ENCODE results near the gene HS2ST1. TPM values are rescaled to one million over a fixed set of nuclear protein-coding genes. Genes with fewer than 3 reads are reported as not detected.

HS2ST1 gene
- polyA plus RNA-seq, 2 of the 4 experiments (the other 2 are of a cell fraction): 15.7 to 26.7 TPM

GRCh38 chr1:86997538-86997937 is 83.1 kb downstream of the HS2ST1 start (continued):
- TF ChIP-seq POLR2A (IDR thresholded peaks at IDR 0.05; ENCODE audit: low read length): no peak
- TF ChIP-seq POLR2AphosphoS2 (conservative IDR thresholded peaks at IDR 0.05; ENCODE audit: low read length): no peak

- Histone ChIP-seq H3K9me3 (no peaks in the 10 kb centered on the region), H3K4me3 (no peak overlapping the region), H3K4me1 (peaks cover 10% of the 10 kb centered on the region; the same call in 2 of the 3 replicates), H3K27ac (no peak overlapping the region), H3K4me2 (no peak overlapping the region)
- POLR2A ChIA-PET: no interaction called here
- FAIRE-seq (no peak), DNase-seq (ENCODE audit: low read depth in 1 of 2, low spot score in 1 of 2) (no peak), ATAC-seq (no peak)
- 91% methylated on average over 3 of the region's 3 CpGs for WGBS (ENCODE audit: missing lambda C conversion rate)
- no peak for TF ChIP-seq ZC3H11A (IDR thresholded peaks at IDR 0.05)
- no peak for TF ChIP-seq HOXB5 (CRISPR knock-in tag; IDR thresholded peaks at IDR 0.05)
- CTCF ChIA-PET: no interaction called here
Observed at GRCh38 chr1:86998280-86998679, 83.8 kb downstream of the HS2ST1 start.

DNA sequence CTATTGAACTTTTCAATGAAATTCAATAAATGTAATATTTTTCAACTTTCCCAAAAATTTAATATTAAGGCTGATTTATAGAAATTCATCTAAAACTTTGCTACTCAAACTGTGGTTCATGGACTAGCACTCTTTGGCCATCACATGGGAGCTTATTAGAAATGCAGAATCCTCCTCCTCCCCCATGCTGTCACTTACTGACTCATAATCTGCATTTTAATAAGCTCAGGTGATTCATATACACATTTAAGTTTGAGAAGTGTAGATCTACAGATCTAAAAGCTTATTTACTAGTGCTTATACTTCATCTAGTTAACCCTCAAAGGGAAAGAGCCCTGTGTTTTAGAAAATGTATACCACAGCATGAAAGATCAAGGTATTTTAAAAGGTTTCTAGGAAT is 84.3 kb downstream of the HS2ST1 start:
- Histone ChIP-seq H3K9me3 (no peaks in the 10 kb centered on the region), H3K4me1 (peaks cover 6% of the 10 kb centered on the region; the same call in 2 of the 3 replicates), H3K4me2 (no peak overlapping the region), H3K4me3 (no peak overlapping the region), H3K27ac (no peak overlapping the region)
- no peak for FAIRE-seq
- POLR2A ChIA-PET: no interaction called here
- CTCF ChIA-PET: no interaction called here
- no peak for ATAC-seq
- no peak for DNase-seq (ENCODE audit: low read depth in 1 of 2, low spot score in 1 of 2)
- TF ChIP-seq CBX8 (IDR thresholded peaks at IDR 0.05) (no peak), GATA3 (IDR thresholded peaks at IDR 0.05; ENCODE audit: borderline replicate concordance) (no peak), KDM5A (IDR thresholded peaks at IDR 0.05) (no peak), CHD4 (IDR thresholded peaks at IDR 0.05; ENCODE audit: borderline replicate concordance) (no peak), HMGXB4 (CRISPR knock-in tag; IDR thresholded peaks at IDR 0.05; ENCODE audit: borderline replicate concordance) (no peak), SMC3 (IDR thresholded peaks at IDR 0.05) (no peak), FOSB (CRISPR knock-in tag; IDR thresholded peaks at IDR 0.05) (no peak), SREBF2 (IDR thresholded peaks at IDR 0.05) (no peak), MAFK (IDR thresholded peaks at IDR 0.05; ENCODE audit: partially characterized antibody) (no peak), NFE2L2 (conservative IDR thresholded peaks at IDR 0.05; ENCODE audit: low read length) (no peak)
- TF ChIP-seq, protein P1, sequence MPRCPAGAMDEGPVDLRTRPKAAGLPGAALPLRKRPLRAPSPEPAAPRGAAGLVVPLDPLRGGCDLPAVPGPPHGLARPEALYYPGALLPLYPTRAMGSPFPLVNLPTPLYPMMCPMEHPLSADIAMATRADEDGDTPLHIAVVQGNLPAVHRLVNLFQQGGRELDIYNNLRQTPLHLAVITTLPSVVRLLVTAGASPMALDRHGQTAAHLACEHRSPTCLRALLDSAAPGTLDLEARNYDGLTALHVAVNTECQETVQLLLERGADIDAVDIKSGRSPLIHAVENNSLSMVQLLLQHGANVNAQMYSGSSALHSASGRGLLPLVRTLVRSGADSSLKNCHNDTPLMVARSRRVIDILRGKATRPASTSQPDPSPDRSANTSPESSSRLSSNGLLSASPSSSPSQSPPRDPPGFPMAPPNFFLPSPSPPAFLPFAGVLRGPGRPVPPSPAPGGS (IDR thresholded peaks at IDR 0.05): no peak

GRCh38 chr1:87000460-87000859 is 86.0 kb downstream of the HS2ST1 start:
- Histone ChIP-seq H3K4me1 (no peaks in the 10 kb centered on the region), H3K27ac (no peak overlapping the region), H3K4me3 (no peak overlapping the region), H3K4me2 (no peak overlapping the region), H3K9me3 (no peaks in the 10 kb centered on the region)
- WGBS (ENCODE audit: missing lambda C conversion rate): 100% methylated on average over 2 of the region's 2 CpGs
- CTCF ChIA-PET: interaction anchor here (1.8 kb wide), 1 partner anchor 25 kb away, joined by 4 read pairs; no protein-coding TSS in a partner anchor
- POLR2A ChIA-PET: no interaction called here
- FAIRE-seq (no peak), ATAC-seq (no peak), DNase-seq (ENCODE audit: low read depth in 1 of 2, low spot score in 1 of 2) (no peak)
- TF ChIP-seq, protein P1 (IDR thresholded peaks at IDR 0.05): no peak
- TF ChIP-seq CHD4 (IDR thresholded peaks at IDR 0.05; ENCODE audit: borderline replicate concordance) (no peak), HEYL (CRISPR knock-in tag; IDR thresholded peaks at IDR 0.05) (no peak), NPAS2 (CRISPR knock-in tag; IDR thresholded peaks at IDR 0.05; ENCODE audit: borderline replicate concordance) (no peak), MAZ (IDR thresholded peaks at IDR 0.05; ENCODE audit: borderline replicate concordance, low read depth, low read length) (no peak), ESRRA (IDR thresholded peaks at IDR 0.05; ENCODE audit: borderline replicate concordance, low read length) (no peak), GATA3 (IDR thresholded peaks at IDR 0.05; ENCODE audit: borderline replicate concordance) (no peak), HOXA7 (CRISPR knock-in tag; IDR thresholded peaks at IDR 0.05) (no peak), ZFP36 (IDR thresholded peaks at IDR 0.05; ENCODE audit: borderline replicate concordance, partially characterized antibody) (no peak), USF2 (IDR thresholded peaks at IDR 0.05) (no peak), KDM1A (IDR thresholded peaks at IDR 0.05; ENCODE audit: low read depth) (no peak), TFCP2L1 (CRISPR knock-in tag; IDR thresholded peaks at IDR 0.05) (no peak)
- TF ChIP-seq, protein P2, sequence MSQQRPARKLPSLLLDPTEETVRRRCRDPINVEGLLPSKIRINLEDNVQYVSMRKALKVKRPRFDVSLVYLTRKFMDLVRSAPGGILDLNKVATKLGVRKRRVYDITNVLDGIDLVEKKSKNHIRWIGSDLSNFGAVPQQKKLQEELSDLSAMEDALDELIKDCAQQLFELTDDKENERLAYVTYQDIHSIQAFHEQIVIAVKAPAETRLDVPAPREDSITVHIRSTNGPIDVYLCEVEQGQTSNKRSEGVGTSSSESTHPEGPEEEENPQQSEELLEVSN (IDR thresholded peaks at IDR 0.05; ENCODE audit: borderline replicate concordance, low read depth): no peak
- TF ChIP-seq, protein P3, sequence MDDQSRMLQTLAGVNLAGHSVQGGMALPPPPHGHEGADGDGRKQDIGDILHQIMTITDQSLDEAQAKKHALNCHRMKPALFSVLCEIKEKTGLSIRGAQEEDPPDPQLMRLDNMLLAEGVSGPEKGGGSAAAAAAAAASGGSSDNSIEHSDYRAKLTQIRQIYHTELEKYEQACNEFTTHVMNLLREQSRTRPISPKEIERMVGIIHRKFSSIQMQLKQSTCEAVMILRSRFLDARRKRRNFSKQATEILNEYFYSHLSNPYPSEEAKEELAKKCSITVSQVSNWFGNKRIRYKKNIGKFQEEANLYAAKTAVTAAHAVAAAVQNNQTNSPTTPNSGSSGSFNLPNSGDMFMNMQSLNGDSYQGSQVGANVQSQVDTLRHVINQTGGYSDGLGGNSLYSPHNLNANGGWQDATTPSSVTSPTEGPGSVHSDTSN (IDR thresholded peaks at IDR 0.05): no peak
